GM21515 (cell line): ENCODE results near the gene WFDC1.

ENCODE experiments used
- ATAC-seq: cut with Tn5 transposase; IDR thresholded peaks from one replicate; pipeline ENCODE4 v1.9.1; 2021; ENCODE audit not compliant: unreplicated experiment

The WFDC1 gene

GRCh38 chr16:84299734-84300440, 5.2 kb downstream of the WFDC1 start:
- ATAC-seq, result no peak

- ATAC-seq, result no peak
Measured at GRCh38 chr16:84302111-84302954, 7.7 kb downstream of the WFDC1 start.

- no peak for ATAC-seq
Measured at GRCh38 chr16:84303023-84303422, 8.3 kb downstream of the WFDC1 start.

GRCh38 chr16:84303516-84303915, 8.8 kb downstream of the WFDC1 start:
- ATAC-seq, result no peak

- ATAC-seq, result no peak
Measured at GRCh38 chr16:84306564-84306963, 11.9 kb downstream of the WFDC1 start.

- no peak for ATAC-seq
Measured at GRCh38 chr16:84307209-84307954, 12.7 kb downstream of the WFDC1 start.

- no peak for ATAC-seq
Measured at GRCh38 chr16:84308120-84308519, 13.4 kb downstream of the WFDC1 start.

GRCh38 chr16:84310642-84311041, 16.0 kb downstream of the WFDC1 start:
- ATAC-seq, result no peak

- no peak for ATAC-seq
Measured at GRCh38 chr16:84312783-84313382, 18.2 kb downstream of the WFDC1 start.

- no peak for ATAC-seq
Measured at GRCh38 chr16:84313921-84314320, 19.2 kb downstream of the WFDC1 start.

- no peak for ATAC-seq
Measured at GRCh38 chr16:84314373-84314772, 19.7 kb downstream of the WFDC1 start.

GRCh38 chr16:84314814-84315213, 20.1 kb downstream of the WFDC1 start:
- ATAC-seq, result no peak

- ATAC-seq, result no peak
Measured at GRCh38 chr16:84315422-84315821, 20.7 kb downstream of the WFDC1 start.

GRCh38 chr16:84318091-84318975, 23.7 kb downstream of the WFDC1 start:
- no peak for ATAC-seq

- ATAC-seq, result no peak
Measured at GRCh38 chr16:84319146-84319760, 24.6 kb downstream of the WFDC1 start.

- ATAC-seq, result no peak
Measured at GRCh38 chr16:84320511-84320910, 25.8 kb downstream of the WFDC1 start.

- no peak for ATAC-seq
Measured at GRCh38 chr16:84321932-84322331, 27.3 kb downstream of the WFDC1 start.

GRCh38 chr16:84322749-84323148, 28.1 kb downstream of the WFDC1 start:
- ATAC-seq, result no peak

- no peak for ATAC-seq
Measured at GRCh38 chr16:84323606-84324005, 28.9 kb downstream of the WFDC1 start.
